HCT116 (cell line): ENCODE results near the gene HIBADH. TPM values are rescaled to one million over a fixed set of nuclear protein-coding genes. Genes with fewer than 3 reads are reported as not detected.

Experiments
- ATAC-seq: fragments of 200-7000 bp; cut with Tn5 transposase; 2 replicates; pipeline ENCODE4 v1.9.1; 2020; ENCODE audit warnings: mild to moderate bottlenecking, moderate library complexity
- BruUV-seq: library from RNA; stranded (reverse); fragments of 400-500 nt; replicated peaks from 2 replicates; lab custom pipeline; 2021; lab: Mats Ljungman, UMichigan
- CTCF ChIA-PET: fragments of 300-600 bp; sonication (Branson Sonifier 250); formaldehyde crosslinking; loops from one replicate; lab custom pipeline; 2021; ENCODE audit warnings: antibody characterized with exemption; lab: Charles Lee
- POLR2A ChIA-PET: fragments of 300-600, 350-600 bp; sonication (Branson Sonifier 250); formaldehyde crosslinking; loops from one replicate; lab custom pipeline; 2021; ENCODE audit warnings: antibody characterized with exemption; lab: Charles Lee
- RAD21 ChIA-PET, 2 experiments: fragments of 300-600 bp; sonication (Branson Sonifier 250); formaldehyde crosslinking; loops; one replicate each; lab custom pipeline; 2023; ENCODE audit warnings: low total read pairs in 2 of 2; ENCODE audit not compliant: uncharacterized antibody in 2 of 2, unreplicated experiment in 2 of 2, low non-redundant PET in 1 of 2; lab: Charles Lee
- DNase-seq: peaks from one replicate; pipeline ENCODE4 v3.0.0-alpha.2; 2010; ENCODE audit warnings: low read depth, low spot score
- H2AFZ ChIP-seq: fragments of 200-600 bp; shearing (Covaris generic), sonication (generic); 2 replicates; pipeline ENCODE4 v1.6.1; 2017; ENCODE audit warnings: low read depth, mixed run types, mixed read lengths, antibody characterized with exemption, low read length; ENCODE audit not compliant: poor library complexity, severe bottlenecking
- H3K27ac ChIP-seq: 2 replicates; pipeline ENCODE4 v1.5.1; 2012; ENCODE audit warnings: low read depth, low read length
- H3K27me3 ChIP-seq: fragments of 200-600 bp; sonication (generic); 2 replicates; pipeline ENCODE4 v1.6.1; 2016; ENCODE audit warnings: mixed run types, low read length, mixed read lengths; ENCODE audit not compliant: insufficient read depth
- H3K36me3 ChIP-seq, 2 experiments: fragments of 200-500 bp in 1 of 2; fragments of 200-600 bp in 1 of 2; sonication (Bioruptor generic) in 1 of 2; sonication (generic) in 1 of 2; 2 replicates each; pipeline versions ENCODE4 v1.5.1 to v1.6.1; 2014 to 2016; ENCODE audit warnings: low read length in 2 of 2, inconsistent platforms in 1 of 2, mixed read lengths in 1 of 2, mixed run types in 1 of 2; ENCODE audit not compliant: insufficient read depth in 2 of 2, control insufficient read depth in 1 of 2
- H3K4me1 ChIP-seq, 2 experiments: fragments of 200-600 bp in 1 of 2; sonication (generic) in 1 of 2; 2 replicates each; pipeline versions ENCODE4 v1.5.1 to v1.6.1; 2012 to 2017; ENCODE audit warnings: low read length in 2 of 2, inconsistent platforms in 1 of 2, mild to moderate bottlenecking in 1 of 2, mixed read lengths in 1 of 2, mixed run types in 1 of 2, moderate library complexity in 1 of 2; ENCODE audit not compliant: insufficient read depth in 2 of 2, control insufficient read depth in 1 of 2
- H3K4me2 ChIP-seq: fragments of 200-600 bp; sonication (generic); 2 replicates; pipeline ENCODE4 v1.6.1; 2017; ENCODE audit warnings: mixed run types, low read length, mixed read lengths
- H3K4me3 ChIP-seq, 2 experiments: fragments of 200-600 bp in 1 of 2; sonication (generic) in 1 of 2; replicated peaks in 1 of 2; 2 replicates each; pipeline ENCODE4 v1.5.1; 2011 to 2016; ENCODE audit warnings: low read length in 2 of 2, control low read depth in 1 of 2, low read depth in 1 of 2, mild to moderate bottlenecking in 1 of 2, mixed read lengths in 1 of 2, mixed run types in 1 of 2
- H3K79me2 ChIP-seq: fragments of 200-600 bp; sonication (generic); 2 replicates; pipeline ENCODE4 v1.6.1; 2017; ENCODE audit warnings: mild to moderate bottlenecking, mixed run types, low read length, moderate library complexity, mixed read lengths; ENCODE audit not compliant: insufficient read depth
- H3K9ac ChIP-seq: fragments of 200-600 bp; sonication (generic); 2 replicates; pipeline ENCODE4 v1.6.1; 2016; ENCODE audit warnings: low read length, mixed read lengths
- H3K9me2 ChIP-seq: fragments of 200-600 bp; sonication (generic), shearing (Covaris generic); 2 replicates; pipeline ENCODE4 v1.6.1; 2017; ENCODE audit warnings: mixed run types, mild to moderate bottlenecking, moderate library complexity; ENCODE audit not compliant: insufficient read depth
- H3K9me3 ChIP-seq, 2 experiments: fragments of 200-500 bp in 1 of 2; fragments of 200-600 bp in 1 of 2; sonication (Bioruptor generic) in 1 of 2; sonication (generic) in 1 of 2; 2 replicates each; pipeline ENCODE4 v1.6.1; 2014 to 2017; ENCODE audit warnings: low read length in 2 of 2, mixed read lengths in 2 of 2, inconsistent platforms in 1 of 2, low read depth in 1 of 2, mild to moderate bottlenecking in 1 of 2, mixed run types in 1 of 2, moderate library complexity in 1 of 2; ENCODE audit not compliant: control insufficient read depth in 1 of 2, insufficient read depth in 1 of 2
- H4K20me1 ChIP-seq: fragments of 200-600 bp; sonication (generic), shearing (Covaris generic); 2 replicates; pipeline ENCODE4 v1.6.1; 2017; ENCODE audit warnings: mixed run types, mild to moderate bottlenecking, moderate library complexity; ENCODE audit not compliant: insufficient read depth
- CTCF ChIP-seq, 3 experiments: fragments of 200-600 bp in 1 of 3; sonication (generic) in 1 of 3; IDR thresholded peaks in 2 of 3; conservative IDR thresholded peaks in 1 of 3; 2 replicates each; pipeline ENCODE4 v1.5.1; 2012 to 2017; ENCODE audit warnings: low read depth in 2 of 3, low read length in 2 of 3, antibody characterized with exemption in 1 of 3, borderline replicate concordance in 1 of 3, control low read depth in 1 of 3, mild to moderate bottlenecking in 1 of 3, mixed read lengths in 1 of 3, mixed run types in 1 of 3, moderate library complexity in 1 of 3; ENCODE audit not compliant: insufficient read depth in 1 of 3
- ELF1 ChIP-seq: IDR thresholded peaks from 2 replicates; pipeline ENCODE4 v1.6.1; 2012; ENCODE audit warnings: low read depth, borderline replicate concordance
- FOSL1 ChIP-seq: IDR thresholded peaks from 2 replicates; pipeline ENCODE4 v1.6.1; 2012; ENCODE audit warnings: low read depth
- JUND ChIP-seq: IDR thresholded peaks from 2 replicates; pipeline ENCODE4 v1.6.1; 2012
- POLR2A ChIP-seq: IDR thresholded peaks from 2 replicates; pipeline ENCODE4 v1.7.0; 2011; ENCODE audit warnings: borderline replicate concordance; ENCODE audit not compliant: insufficient read depth, insufficient read length; ENCODE audit errors: extremely low read depth
- RAD21 ChIP-seq: IDR thresholded peaks from 2 replicates; pipeline ENCODE4 v1.6.1; 2012; ENCODE audit warnings: low read depth, mild to moderate bottlenecking
- TCF7L2 ChIP-seq: IDR thresholded peaks from 2 replicates; pipeline ENCODE4 v1.7.0; 2011; ENCODE audit warnings: borderline replicate concordance, inconsistent platforms; ENCODE audit not compliant: insufficient read depth, insufficient read length; ENCODE audit errors: extremely low read depth
- ZNF274 ChIP-seq: fragments of 200-500 bp; sonication (Bioruptor generic); IDR thresholded peaks from 2 replicates; pipeline ENCODE4 v1.6.1; 2014; ENCODE audit warnings: mild to moderate bottlenecking, low read depth, low read length, inconsistent platforms
- intact Hi-C: fragments of 100-400 bp; cut with micrococcal nuclease; formaldehyde crosslinking; loops from 2 replicates; pipeline ENCODE4 v1.10.0; 2022
- total RNA-seq: library from RNA; stranded (reverse); gene quantifications from one replicate; pipeline ENCODE4 v1.2.1, GENCODE V29; 2021; ENCODE audit not compliant: unreplicated experiment

HIBADH gene
- total RNA-seq, 1 experiment from 2014 or later, result 32.4 TPM

GRCh38 chr7:27616186-27616491 is 46.5 kb downstream of the HIBADH start:
- intact Hi-C loops, result no loop called here
- Histone ChIP-seq H4K20me1 (no peaks in the 10 kb centered on the region), H3K9me2 (no peaks in the 10 kb centered on the region), H2AFZ (no peak overlapping the region), H3K27me3 (no peaks in the 10 kb centered on the region), H3K36me3 (no peaks in the 10 kb centered on the region; a peak in 1 of 4 replicates), H3K27ac (no peak overlapping the region), H3K9ac (no peak overlapping the region), H3K4me3 (no peak overlapping the region), H3K9me3 (peaks cover 5 to 12% of the 10 kb centered on the region in 2 experiments; a peak in 3 of 4 replicates), H3K4me2 (no peak overlapping the region), H3K79me2 (0 out of 2 replicates have a peak, but pooled peaks cover 5% of the 10 kb centered on the region), H3K4me1 (no peaks in the 10 kb centered on the region)
- no TSS peak for BruUV-seq
- ChIA-PET POLR2A (no interaction called here), CTCF (interaction anchor here (1.1 kb wide), 1 partner anchor 10 kb away, joined by 6 read pairs; no protein-coding TSS in a partner anchor), RAD21 (no interaction called here)
- no peak for TF ChIP-seq TCF7L2
- no peak for TF ChIP-seq FOSL1
- TF ChIP-seq CTCF (IDR thresholded peaks at IDR 0.05 in 2 of 3, conservative IDR thresholded peaks at IDR 0.05 in 1 of 3; ENCODE audit: borderline replicate concordance in 1 of 3, insufficient read depth in 1 of 3, low read depth in 2 of 3, low read length in 2 of 3), result no peak
- no peak for TF ChIP-seq JUND
- no peak for TF ChIP-seq POLR2A
- no peak for TF ChIP-seq ELF1
- no peak for TF ChIP-seq ZNF274
- no peak for TF ChIP-seq RAD21
- ATAC-seq (no peak), DNase-seq (no peak)
